GM21723 (cell line): ENCODE data around the gene ATP10B.
"Not testable (repeated sequence)": the region's sequence is repeated elsewhere in the genome, so short reads cannot be mapped to it uniquely, and the experiment has no call there.

Source experiments
- ATAC-seq: cut with Tn5 transposase; IDR thresholded peaks from one replicate; pipeline ENCODE4 v1.9.1; 2021; ENCODE audit warnings: mild to moderate bottlenecking, moderate library complexity; ENCODE audit not compliant: unreplicated experiment

Gene ATP10B

DNA sequence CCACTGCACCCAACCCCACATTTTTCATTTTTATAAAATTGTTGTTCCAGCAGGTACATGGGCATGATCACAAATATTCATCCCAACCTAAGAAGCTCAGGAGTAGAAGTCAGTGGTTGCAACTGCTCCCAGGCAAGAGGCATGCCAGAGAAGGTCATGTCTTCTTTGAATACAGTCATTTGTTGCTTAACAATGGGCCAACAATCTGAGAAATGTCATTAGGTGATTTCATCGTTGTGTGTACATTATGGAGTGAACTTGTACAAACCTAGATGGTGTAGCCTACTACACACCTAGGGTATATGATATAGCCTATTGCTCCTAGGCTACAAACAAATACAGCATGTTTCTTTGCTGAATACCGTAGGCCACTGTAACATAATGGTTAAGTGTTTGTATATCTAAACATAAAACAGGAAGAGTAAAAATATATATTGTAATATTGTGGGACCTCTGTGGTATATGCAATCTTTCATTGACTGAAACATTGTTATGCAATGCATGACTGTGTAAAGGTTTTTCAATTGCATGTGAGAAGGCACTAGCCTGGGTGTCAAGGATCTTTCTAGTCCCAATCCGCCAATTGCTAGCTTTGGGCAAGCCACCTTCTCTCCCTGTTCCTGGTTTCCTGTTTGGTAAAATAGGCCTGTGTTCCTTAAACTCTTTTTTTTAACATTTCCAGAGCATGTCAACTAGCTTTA, 27.6 kb downstream of the ATP10B start:
- no peak for ATAC-seq

DNA sequence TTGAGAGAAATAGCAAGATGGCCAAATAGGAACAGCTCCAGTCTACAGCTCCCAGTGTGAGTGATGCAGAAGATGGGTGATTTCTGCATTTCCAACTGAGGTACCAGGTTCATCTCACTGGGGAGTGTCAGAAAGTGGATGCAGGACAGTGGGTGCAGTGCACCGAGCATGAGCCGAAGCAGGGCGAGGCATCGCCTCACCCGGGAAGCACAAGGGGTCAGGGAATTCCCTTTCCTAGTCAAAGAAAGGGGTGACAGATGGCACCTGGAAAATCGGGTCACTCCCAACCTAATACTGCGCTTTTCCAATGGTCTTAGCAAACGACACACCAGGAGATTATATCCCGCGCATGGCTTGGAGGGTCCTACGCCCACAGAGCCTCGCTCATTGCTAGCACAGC, 39.0 kb downstream of the ATP10B start:
- ATAC-seq, result not testable (repeated sequence)

DNA sequence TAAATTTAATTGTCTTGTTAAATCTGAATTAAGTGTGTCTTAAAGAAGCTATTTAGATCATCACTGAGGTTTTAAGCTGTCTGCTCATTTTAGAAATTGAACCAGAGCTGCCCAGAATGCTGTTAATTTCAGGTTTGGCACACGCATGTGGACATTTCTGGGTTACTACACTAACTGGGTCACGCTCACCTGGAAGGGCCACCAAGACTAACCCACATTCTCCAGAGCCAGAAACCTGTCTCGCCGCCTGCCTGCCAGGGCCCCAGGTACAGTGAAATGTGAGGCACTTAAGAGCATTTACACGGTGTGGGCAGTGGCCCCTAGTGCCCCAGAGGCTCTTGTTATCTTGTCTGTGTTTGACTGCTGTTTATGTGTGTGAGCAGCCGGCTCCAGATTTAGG, 46.6 kb downstream of the ATP10B start:
- ATAC-seq, result no peak

DNA sequence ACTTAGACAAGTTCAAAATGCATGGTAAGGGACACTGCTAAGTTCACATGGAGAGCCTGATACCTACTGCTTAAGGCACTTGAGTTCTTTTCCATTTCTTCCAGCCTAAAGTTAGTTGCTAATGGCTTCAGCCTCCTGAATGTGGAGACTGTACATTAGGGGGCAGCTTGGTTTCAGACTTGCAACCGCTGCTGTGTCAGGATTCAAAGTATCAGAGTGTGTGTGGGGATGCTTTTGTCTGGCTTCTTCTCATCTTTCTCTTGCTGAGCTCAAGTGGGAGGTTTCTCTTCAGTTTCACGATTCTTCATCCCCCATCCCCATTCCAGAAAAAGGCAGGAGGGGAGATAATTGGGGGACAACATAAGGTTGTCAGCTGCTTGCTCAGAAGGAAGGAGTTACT, 49.4 kb downstream of the ATP10B start:
- ATAC-seq, result no peak

GRCh38 chr5:160800375-160801275, 51.4 kb downstream of the ATP10B start:
- ATAC-seq, result no peak

- peak; percentile 85 for ATAC-seq
Observed at GRCh38 chr5:160799184-160799583, 52.8 kb downstream of the ATP10B start.

- ATAC-seq, result no peak
Observed at GRCh38 chr5:160797020-160797419, 55.0 kb downstream of the ATP10B start.

DNA sequence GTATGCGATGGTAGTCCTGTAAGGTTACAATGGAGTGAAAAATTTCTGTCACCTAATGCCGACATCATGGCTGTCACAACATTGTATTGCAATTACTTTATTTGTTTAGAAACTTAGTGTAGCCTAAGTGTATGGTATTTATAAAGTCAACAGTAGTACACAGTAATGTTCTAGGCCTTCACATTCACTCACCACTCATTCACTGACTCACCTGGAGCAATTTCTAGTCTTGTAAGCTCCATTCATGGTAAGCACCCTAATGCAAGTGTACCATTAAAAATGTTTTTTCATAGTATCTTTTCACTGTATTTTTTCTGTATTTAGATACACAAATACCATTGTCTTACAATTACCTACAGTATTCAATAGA, 58.5 kb downstream of the ATP10B start:
- ATAC-seq, result no peak

GRCh38 chr5:160792732-160793529, 59.1 kb downstream of the ATP10B start:
- no peak for ATAC-seq

- ATAC-seq, result no peak
Observed at GRCh38 chr5:160792281-160792680, 59.7 kb downstream of the ATP10B start.

GRCh38 chr5:160789219-160789859, 62.7 kb downstream of the ATP10B start:
- no peak for ATAC-seq

- ATAC-seq, result no peak
Observed at GRCh38 chr5:160788102-160788660, 63.8 kb downstream of the ATP10B start.

GRCh38 chr5:160787240-160787639, 64.8 kb downstream of the ATP10B start:
- ATAC-seq, result no peak

GRCh38 chr5:160774666-160775315, 77.2 kb downstream of the ATP10B start:
- ATAC-seq, result no peak

- no peak for ATAC-seq
Observed at GRCh38 chr5:160773646-160774410, 78.2 kb downstream of the ATP10B start.

- no peak for ATAC-seq
Observed at GRCh38 chr5:160772854-160773253, 79.2 kb downstream of the ATP10B start.

DNA sequence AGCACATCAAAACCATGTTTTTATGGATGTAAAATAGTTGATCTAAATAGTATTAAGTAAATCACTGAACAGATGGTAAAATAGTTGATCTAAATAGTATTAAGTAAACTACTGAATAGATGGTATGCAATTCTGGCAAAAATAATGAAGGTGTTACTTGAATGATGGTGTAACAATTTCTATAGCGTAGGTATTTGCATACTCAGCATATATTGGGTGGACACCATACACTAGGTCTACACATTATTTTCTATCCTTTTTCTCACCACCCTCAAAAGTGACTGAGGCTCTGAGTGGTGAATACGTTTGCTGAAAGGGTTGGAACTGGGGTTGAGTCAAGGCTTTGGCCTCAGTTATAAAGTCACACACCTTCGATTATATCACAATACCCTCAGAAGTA, 81.3 kb downstream of the ATP10B start:
- ATAC-seq, result no peak

DNA sequence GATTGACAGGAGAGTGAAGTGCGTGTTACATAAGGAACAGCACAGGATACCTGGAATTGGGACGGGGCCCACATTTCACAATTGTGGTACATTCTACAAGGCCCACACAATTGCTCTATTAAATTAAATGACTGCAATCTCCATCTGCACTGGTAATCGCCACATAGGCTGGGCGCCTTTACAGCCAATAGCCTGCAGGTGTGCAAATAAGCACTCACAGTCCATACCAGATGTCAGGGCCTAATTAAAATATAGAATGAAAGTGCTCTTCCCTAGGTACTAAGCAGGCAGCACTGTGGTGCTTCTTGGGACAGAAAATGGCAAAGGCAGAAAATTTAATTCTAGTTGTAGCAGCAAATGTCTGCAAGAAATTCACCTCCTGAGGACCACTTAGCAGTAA, 82.7 kb downstream of the ATP10B start:
- ATAC-seq, result no peak

GRCh38 chr5:160767062-160767461, 84.9 kb downstream of the ATP10B start:
- no peak for ATAC-seq
